A673 (cell line): Measurements from ENCODE around the gene GSTA1.
"Not testable (repeated sequence)": the region's sequence is repeated elsewhere in the genome, so short reads cannot be mapped to it uniquely, and the experiment has no call there.

Experiments
- CTCF ChIP-seq: fragments of 300-800, 200-600 bp; sonication (generic); conservative IDR thresholded peaks from 2 replicates; pipeline ENCODE4 v1.5.1; 2017; ENCODE audit warnings: low read depth, mild to moderate bottlenecking, antibody characterized with exemption, low read length, moderate library complexity, mixed read lengths
- EZH2 ChIP-seq: fragments of 200-600 bp; sonication (generic); IDR thresholded peaks from 2 replicates; pipeline ENCODE4 v1.6.1; 2017; ENCODE audit warnings: borderline replicate concordance, low read depth, mild to moderate bottlenecking, mixed read lengths, antibody characterized with exemption, low read length; ENCODE audit not compliant: poor library complexity, severe bottlenecking

GRCh38 chr6:52825900-52826459 is 22.4 kb upstream of the GSTA1 start:
- not testable (repeated sequence) for TF ChIP-seq CTCF, EZH2
